ENCODE data around the gene FIGNL2. TPM values are rescaled to one million over a fixed set of nuclear protein-coding genes. Genes with fewer than 3 reads are reported as not detected.

FIGNL2 gene
- total RNA-seq, 1 experiment from 2014 or later: not detected

DNA sequence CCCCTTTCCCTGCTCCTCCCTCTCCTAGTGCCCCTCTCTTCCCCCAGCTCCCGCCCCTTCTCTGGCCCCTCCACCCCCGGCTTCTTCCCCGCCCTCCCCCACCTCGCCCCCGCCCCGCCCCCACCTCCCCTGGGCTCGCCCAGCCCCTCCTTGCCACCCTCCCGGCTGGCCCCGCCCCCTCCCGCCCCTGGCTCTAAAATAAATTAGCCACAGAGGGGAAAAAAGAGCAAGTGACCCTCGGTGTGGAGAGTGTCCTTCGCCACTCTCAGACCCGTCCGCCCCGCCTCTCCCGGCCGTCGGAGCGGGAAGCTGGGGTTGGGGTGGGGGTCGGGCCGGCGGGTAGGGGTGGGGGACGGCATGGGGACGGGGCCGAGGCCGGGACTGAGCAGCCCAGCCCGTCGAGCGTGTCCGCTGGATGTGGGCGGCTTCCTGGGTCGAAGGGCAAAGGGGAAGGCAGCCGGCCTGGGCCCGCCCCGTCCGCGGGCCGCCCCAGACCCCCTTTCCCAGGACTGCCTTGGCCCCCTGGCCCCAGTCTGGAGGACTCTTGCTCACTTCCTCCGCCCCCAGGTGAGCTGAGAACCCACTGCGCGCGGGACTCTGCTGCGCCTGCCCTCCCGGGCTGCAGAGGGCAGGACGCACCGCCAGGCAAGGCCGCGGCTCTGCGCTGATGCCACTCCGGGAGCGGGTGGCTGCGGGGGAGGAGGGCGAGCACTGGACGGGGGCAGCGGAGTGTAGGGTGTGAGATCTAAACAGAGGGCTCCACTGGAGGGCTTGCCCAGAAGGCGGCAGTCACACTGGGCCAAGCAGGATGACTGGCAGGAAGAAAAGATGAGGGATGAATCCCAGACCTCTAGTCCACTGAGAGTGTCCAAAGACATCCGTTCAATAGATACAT, 570 bp upstream of the FIGNL2 start:
- H3K4me3 Mint-ChIP-seq (ENCODE audit: unreplicated experiment): no peak overlapping the region
- no peaks in the 10 kb centered on the region for H3K36me3 Mint-ChIP-seq (ENCODE audit: insufficient read depth, unreplicated experiment)
- no TSS peak for BruUV-seq (replicated peaks)
- TF ChIP-seq, protein P1, sequence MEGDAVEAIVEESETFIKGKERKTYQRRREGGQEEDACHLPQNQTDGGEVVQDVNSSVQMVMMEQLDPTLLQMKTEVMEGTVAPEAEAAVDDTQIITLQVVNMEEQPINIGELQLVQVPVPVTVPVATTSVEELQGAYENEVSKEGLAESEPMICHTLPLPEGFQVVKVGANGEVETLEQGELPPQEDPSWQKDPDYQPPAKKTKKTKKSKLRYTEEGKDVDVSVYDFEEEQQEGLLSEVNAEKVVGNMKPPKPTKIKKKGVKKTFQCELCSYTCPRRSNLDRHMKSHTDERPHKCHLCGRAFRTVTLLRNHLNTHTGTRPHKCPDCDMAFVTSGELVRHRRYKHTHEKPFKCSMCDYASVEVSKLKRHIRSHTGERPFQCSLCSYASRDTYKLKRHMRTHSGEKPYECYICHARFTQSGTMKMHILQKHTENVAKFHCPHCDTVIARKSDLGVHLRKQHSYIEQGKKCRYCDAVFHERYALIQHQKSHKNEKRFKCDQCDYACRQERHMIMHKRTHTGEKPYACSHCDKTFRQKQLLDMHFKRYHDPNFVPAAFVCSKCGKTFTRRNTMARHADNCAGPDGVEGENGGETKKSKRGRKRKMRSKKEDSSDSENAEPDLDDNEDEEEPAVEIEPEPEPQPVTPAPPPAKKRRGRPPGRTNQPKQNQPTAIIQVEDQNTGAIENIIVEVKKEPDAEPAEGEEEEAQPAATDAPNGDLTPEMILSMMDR (IDR thresholded peaks at IDR 0.05; ENCODE audit: unreplicated experiment): no peak
- no peaks in the 10 kb centered on the region for H3K4me1 Mint-ChIP-seq (ENCODE audit: insufficient read depth, unreplicated experiment)
- no peak for DNase-seq (ENCODE audit: unreplicated experiment)
- intact Hi-C loops (cut with micrococcal nuclease): no loop called here
- H3K9me3 Mint-ChIP-seq (ENCODE audit: unreplicated experiment): no peaks in the 10 kb centered on the region
- no peak overlapping the region for H3K27ac Mint-ChIP-seq (ENCODE audit: low read depth, unreplicated experiment)
- ChIA-PET CTCF (interaction anchor here (0.6 kb wide), 1 partner anchor 74 kb away, joined by 3 read pairs; no protein-coding TSS in a partner anchor), POLR2A (no interaction called here)
- peaks cover 63% of the 10 kb centered on the region for H3K27me3 Mint-ChIP-seq (ENCODE audit: insufficient read depth, unreplicated experiment)

DNA sequence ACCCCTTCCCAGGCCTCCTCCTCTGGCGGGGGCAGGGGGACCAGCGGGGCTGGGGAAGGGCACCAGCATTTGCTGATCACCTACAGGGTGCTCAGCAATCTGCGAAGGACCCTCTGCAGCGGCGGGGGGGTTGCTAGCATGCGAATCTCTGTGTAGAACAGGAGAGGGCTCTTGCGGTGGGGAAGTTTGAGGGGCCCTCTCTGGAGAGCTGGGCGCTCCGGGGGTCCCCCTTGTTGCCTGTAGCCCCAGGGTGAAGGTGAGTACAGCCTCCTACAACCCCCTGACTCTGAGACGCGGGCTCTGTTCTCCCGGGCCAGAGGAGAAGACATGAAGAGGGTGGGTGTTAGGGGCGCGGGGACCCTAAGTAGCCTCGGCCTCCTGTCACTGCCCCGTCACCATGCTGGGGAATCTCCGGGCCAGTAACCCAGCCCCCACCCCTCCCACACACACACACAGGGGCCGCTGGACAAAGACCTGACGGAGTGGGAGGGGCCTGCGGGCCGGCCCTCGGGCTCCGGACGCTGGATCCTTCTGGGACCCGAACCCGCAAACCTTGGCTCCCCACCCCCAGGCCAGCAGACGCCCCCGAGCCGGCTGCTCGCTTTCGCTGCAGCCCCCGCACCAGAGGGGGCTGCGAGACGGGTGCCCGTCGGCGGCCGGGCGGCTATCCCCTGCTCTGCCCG, 734 bp downstream of the FIGNL2 start:
- no TSS peak for BruUV-seq (replicated peaks)
- ChIA-PET CTCF (no interaction called here), POLR2A (interaction anchor here (0.7 kb wide), 1 partner anchor 14 kb away, joined by 3 read pairs; no protein-coding TSS in a partner anchor)
- H3K9me3 Mint-ChIP-seq (ENCODE audit: unreplicated experiment): no peaks in the 10 kb centered on the region
- no peak overlapping the region for H3K4me3 Mint-ChIP-seq (ENCODE audit: unreplicated experiment)
- DNase-seq (ENCODE audit: unreplicated experiment): no peak
- peaks cover 69% of the 10 kb centered on the region for H3K27me3 Mint-ChIP-seq (ENCODE audit: insufficient read depth, unreplicated experiment)
- TF ChIP-seq, protein P1 (IDR thresholded peaks at IDR 0.05; ENCODE audit: unreplicated experiment): no peak
- H3K4me1 Mint-ChIP-seq (ENCODE audit: insufficient read depth, unreplicated experiment): no peaks in the 10 kb centered on the region
- intact Hi-C loops (cut with micrococcal nuclease): no loop called here
- H3K27ac Mint-ChIP-seq (ENCODE audit: low read depth, unreplicated experiment): no peak overlapping the region
- no peaks in the 10 kb centered on the region for H3K36me3 Mint-ChIP-seq (ENCODE audit: insufficient read depth, unreplicated experiment)

DNA sequence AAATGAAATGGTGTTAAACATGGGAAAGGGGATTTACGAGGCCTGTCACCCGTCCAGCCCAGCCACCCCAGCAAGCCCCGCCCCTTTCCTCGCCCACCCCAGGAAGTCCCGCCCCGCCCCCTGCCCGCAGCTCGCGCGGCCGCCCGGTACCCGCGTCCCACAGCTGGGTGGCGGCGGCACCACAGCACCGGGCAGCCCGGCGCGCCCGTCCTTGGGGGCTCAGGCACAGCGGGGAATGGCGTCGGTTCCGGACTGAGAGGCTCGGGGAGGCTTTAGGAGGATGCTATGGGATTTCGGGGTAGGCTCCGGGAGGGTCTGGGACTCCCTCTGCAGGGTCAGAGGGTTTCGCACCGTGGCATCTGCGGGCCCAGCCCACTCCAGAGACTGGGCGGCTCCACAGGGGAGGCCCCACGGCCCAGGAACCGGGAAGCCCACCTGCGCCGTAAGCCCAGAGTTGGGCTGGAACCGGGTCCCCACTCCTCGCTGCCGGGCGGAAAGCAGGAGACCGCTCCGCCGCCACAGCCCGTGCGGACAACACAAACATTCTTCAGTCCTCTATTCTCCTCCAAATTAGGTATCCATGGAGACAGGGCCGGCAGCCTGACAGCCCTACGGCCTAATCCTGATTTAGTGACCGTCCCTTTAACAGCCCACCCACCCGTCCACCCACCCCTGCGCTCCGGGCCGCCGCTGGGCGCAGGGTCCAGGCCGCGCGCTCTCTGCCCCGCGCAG, 1.4 kb downstream of the FIGNL2 start:
- H3K9me3 Mint-ChIP-seq (ENCODE audit: unreplicated experiment): no peaks in the 10 kb centered on the region
- no peak for DNase-seq (ENCODE audit: unreplicated experiment)
- intact Hi-C loops (cut with micrococcal nuclease): no loop called here
- no peak overlapping the region for H3K4me3 Mint-ChIP-seq (ENCODE audit: unreplicated experiment)
- peaks cover 69% of the 10 kb centered on the region for H3K27me3 Mint-ChIP-seq (ENCODE audit: insufficient read depth, unreplicated experiment)
- H3K36me3 Mint-ChIP-seq (ENCODE audit: insufficient read depth, unreplicated experiment): no peaks in the 10 kb centered on the region
- no peaks in the 10 kb centered on the region for H3K4me1 Mint-ChIP-seq (ENCODE audit: insufficient read depth, unreplicated experiment)
- CTCF ChIA-PET: no interaction called here
- no TSS peak for BruUV-seq (replicated peaks)
- POLR2A ChIA-PET: no interaction called here
- no peak overlapping the region for H3K27ac Mint-ChIP-seq (ENCODE audit: low read depth, unreplicated experiment)
- TF ChIP-seq, protein P1 (IDR thresholded peaks at IDR 0.05; ENCODE audit: unreplicated experiment): no peak

DNA sequence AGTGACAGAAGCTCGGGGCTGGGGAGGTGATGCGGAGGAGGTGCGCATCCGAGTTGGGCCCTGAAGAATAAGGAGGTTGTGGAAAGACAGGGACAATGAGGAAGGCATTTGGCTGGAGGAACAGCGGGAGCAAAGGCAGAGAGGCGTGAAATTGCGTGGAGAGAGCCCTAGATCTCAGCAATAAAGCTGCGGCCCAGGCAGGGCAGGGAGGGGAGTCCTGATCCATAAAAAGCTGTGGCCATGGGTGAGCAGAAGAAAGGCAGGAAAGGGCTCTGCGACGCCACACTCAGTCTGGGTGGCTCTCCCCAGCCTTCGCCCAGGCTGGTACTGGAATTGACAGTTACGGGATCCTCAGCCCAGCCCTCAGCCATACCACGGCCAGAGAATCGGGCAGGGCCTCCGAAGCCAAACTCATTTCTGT, 2.2 kb downstream of the FIGNL2 start:
- intact Hi-C loops (cut with micrococcal nuclease): no loop called here
- Mint-ChIP-seq H3K4me1 (ENCODE audit: insufficient read depth, unreplicated experiment) (no peaks in the 10 kb centered on the region), H3K36me3 (ENCODE audit: insufficient read depth, unreplicated experiment) (no peaks in the 10 kb centered on the region), H3K27me3 (ENCODE audit: insufficient read depth, unreplicated experiment) (peaks cover 68% of the 10 kb centered on the region), H3K4me3 (ENCODE audit: unreplicated experiment) (no peak overlapping the region), H3K9me3 (ENCODE audit: unreplicated experiment) (no peaks in the 10 kb centered on the region), H3K27ac (ENCODE audit: low read depth, unreplicated experiment) (no peak overlapping the region)
- POLR2A ChIA-PET: interaction anchor here (0.7 kb wide), 1 partner anchor 13 kb away, joined by 5 read pairs; no protein-coding TSS in a partner anchor
- CTCF ChIA-PET: no interaction called here
- TF ChIP-seq, protein P1 (IDR thresholded peaks at IDR 0.05; ENCODE audit: unreplicated experiment): no peak
- no peak for DNase-seq (ENCODE audit: unreplicated experiment)
- no TSS peak for BruUV-seq (replicated peaks)

Measured in MCF 10A (cell line).